Stimulated activated CD8-positive, alpha-beta memory T cell treated with anti-CD3 and anti-CD28 coated beads, Interleukin-12 subunit alpha, Interleukin-12 subunit beta, amount 100 ng/mL, for 4 hours (primary cell): Measurements from ENCODE around the gene NINL.

Experiments used
- DNase-seq: peaks from one replicate; pipeline ENCODE4 v3.0.0-alpha.2; 2020; ENCODE audit warnings: low read depth

NINL gene

GRCh38 chr20:25461786-25462545, 123.4 kb downstream of the NINL start:
- DNase-seq: no peak

- no peak for DNase-seq
Observed at GRCh38 chr20:25461281-25461650, 124.1 kb downstream of the NINL start.

- DNase-seq: no peak
Observed at GRCh38 chr20:25460566-25461280, 124.6 kb downstream of the NINL start.

GRCh38 chr20:25459916-25460535, 125.3 kb downstream of the NINL start:
- no peak for DNase-seq

- DNase-seq: no peak
Observed at GRCh38 chr20:25459111-25459830, 126.1 kb downstream of the NINL start.

- no peak for DNase-seq
Observed at GRCh38 chr20:25457886-25458680, 127.2 kb downstream of the NINL start.

- DNase-seq: no peak
Observed at GRCh38 chr20:25454153-25454900, 131.0 kb downstream of the NINL start.

- no peak for DNase-seq
Observed at GRCh38 chr20:25453035-25453810, 132.1 kb downstream of the NINL start.

GRCh38 chr20:25452333-25452732, 133.0 kb downstream of the NINL start:
- no peak for DNase-seq

- no peak for DNase-seq
Observed at GRCh38 chr20:25447671-25448070, 137.7 kb downstream of the NINL start.

- DNase-seq: no peak
Observed at GRCh38 chr20:25444556-25444955, 140.8 kb downstream of the NINL start.

GRCh38 chr20:25439328-25439727, 146.0 kb downstream of the NINL start:
- DNase-seq: no peak

GRCh38 chr20:25437153-25437581, 148.2 kb downstream of the NINL start:
- no peak for DNase-seq

- DNase-seq: no peak
Observed at GRCh38 chr20:25424536-25424935, 160.8 kb downstream of the NINL start.

GRCh38 chr20:25422032-25422431, 163.3 kb downstream of the NINL start:
- DNase-seq: no peak

- DNase-seq: no peak
Observed at GRCh38 chr20:25421102-25421501, 164.2 kb downstream of the NINL start.

- DNase-seq: no peak
Observed at GRCh38 chr20:25418776-25419175, 166.6 kb downstream of the NINL start.

GRCh38 chr20:25408890-25409289, 176.4 kb downstream of the NINL start:
- DNase-seq: no peak

- DNase-seq: no peak
Observed at GRCh38 chr20:25408170-25408547, 177.2 kb downstream of the NINL start.
